Measurements from ENCODE around the gene RAB11FIP4. TPM values are rescaled to one million over a fixed set of nuclear protein-coding genes. Genes with fewer than 3 reads are reported as not detected.

RAB11FIP4 gene
- total and polyA plus RNA-seq, 2 of the 13 experiments (the other 11 are each of a cell fraction or from before 2014, with no cell fraction given), result 28.0 to 89.3 TPM

GRCh38 chr17:31580316-31580705, 188.8 kb downstream of the RAB11FIP4 start:
- Histone ChIP-seq H3K79me2 (ENCODE audit: insufficient read depth, low read length) (no peaks in the 10 kb centered on the region), H4K20me1 (ENCODE audit: insufficient read depth, low read length) (no peaks in the 10 kb centered on the region), H3K9ac (ENCODE audit: insufficient read depth, low read depth, low read length) (no peak overlapping the region), H3K9me3 (ENCODE audit: low read length) (no peaks in the 10 kb centered on the region), H2AFZ (ENCODE audit: low read length) (no peak overlapping the region), H3K4me1 (ENCODE audit: insufficient read depth, low read length) (no peaks in the 10 kb centered on the region), H3K27ac (ENCODE audit: extremely low read length, insufficient read depth, low read length) (no peak overlapping the region), H3K4me2 (ENCODE audit: low read depth, low read length) (no peak overlapping the region), H3K27me3 (ENCODE audit: control insufficient read depth in 1 of 2, insufficient read depth in 2 of 2, low read length in 2 of 2) (peaks cover 0 to 26% of the 10 kb centered on the region in 2 experiments; a peak in 3 of 5 replicates), H3K4me3 (replicated peaks in 1 of 3; ENCODE audit: insufficient read depth in 1 of 3, low read depth in 2 of 3, low read length in 3 of 3) (no peak overlapping the region), H3K36me3 (replicated peaks in 1 of 2; ENCODE audit: control insufficient read depth in 1 of 2, insufficient read depth in 2 of 2, low read length in 2 of 2) (no peaks in the 10 kb centered on the region)
- in situ Hi-C loops (cut with HindIII; ENCODE audit: extremely low pct_ligation_motif_present, low pct_unique_long_range_greater_than_20kb), result no loop called here
- intact Hi-C loops (cut with micrococcal nuclease; ENCODE audit: unreplicated experiment), result no loop called here
- WGBS (ENCODE audit: low lambda C conversion rate), result 69% methylated on average over 3 of the region's 3 CpGs
- ChIA-PET CTCF (ENCODE audit: low intra/inter-chr PET ratio, low total read pairs) (no interaction called here), POLR2A (no interaction called here)
- ATAC-seq (no peak), DNase-seq (ENCODE audit: low spot score) (no peak), FAIRE-seq (no peak)
- no peak for TF ChIP-seq HOXA5 (CRISPR knock-in tag; IDR thresholded peaks at IDR 0.05)
- no peak for TF ChIP-seq TFDP1 (CRISPR knock-in tag; IDR thresholded peaks at IDR 0.05; ENCODE audit: borderline replicate concordance)
- TF ChIP-seq SOX6 (IDR thresholded peaks at IDR 0.05), result no peak
- no peak for TF ChIP-seq SOX6 (CRISPR knock-in tag; IDR thresholded peaks at IDR 0.05)
- TF ChIP-seq ZNF563 (CRISPR knock-in tag; IDR thresholded peaks at IDR 0.05), result no peak
- TF ChIP-seq ZNF839 (CRISPR knock-in tag; IDR thresholded peaks at IDR 0.05; ENCODE audit: borderline replicate concordance), result no peak
- no peak for TF ChIP-seq CEBPG (CRISPR knock-in tag; IDR thresholded peaks at IDR 0.05)
- no peak for TF ChIP-seq ZNF670 (CRISPR knock-in tag; IDR thresholded peaks at IDR 0.05; ENCODE audit: borderline replicate concordance)
- no TSS peak for BruUV-seq (replicated peaks)

Data from HepG2 (cell line).